Glutamatergic neuron (in vitro differentiated cells): ENCODE data around the gene GPR18. TPM values are rescaled to one million over a fixed set of nuclear protein-coding genes. Genes with fewer than 3 reads are reported as not detected.

Source experiments
- DNase-seq: peaks from one replicate; pipeline ENCODE4 v3.0.0; 2022
- H3K27ac Mint-ChIP-seq: one replicate; pipeline ENCODE4 v1.8.0; 2020; ENCODE audit warnings: mild to moderate bottlenecking, mixed read lengths, inconsistent platforms; ENCODE audit not compliant: unreplicated experiment
- H3K27me3 Mint-ChIP-seq: one replicate; pipeline ENCODE4 v1.8.0; 2020; ENCODE audit warnings: mild to moderate bottlenecking, moderate library complexity, mixed read lengths, inconsistent platforms; ENCODE audit not compliant: unreplicated experiment
- H3K36me3 Mint-ChIP-seq: one replicate; pipeline ENCODE4 v1.8.0; 2020; ENCODE audit warnings: mild to moderate bottlenecking, mixed read lengths, inconsistent platforms; ENCODE audit not compliant: unreplicated experiment
- H3K4me1 Mint-ChIP-seq: one replicate; pipeline ENCODE4 v1.8.0; 2020; ENCODE audit warnings: mild to moderate bottlenecking, low read depth, mixed read lengths, inconsistent platforms; ENCODE audit not compliant: unreplicated experiment
- H3K4me3 Mint-ChIP-seq: one replicate; pipeline ENCODE4 v1.8.0; 2020; ENCODE audit warnings: mild to moderate bottlenecking, mixed read lengths, inconsistent platforms; ENCODE audit not compliant: unreplicated experiment
- H3K9me3 Mint-ChIP-seq: one replicate; pipeline ENCODE4 v1.8.0; 2020; ENCODE audit warnings: mild to moderate bottlenecking, moderate library complexity, mixed read lengths, inconsistent platforms; ENCODE audit not compliant: unreplicated experiment
- total RNA-seq: library from RNA; stranded (reverse); fragmentation: NEBNext Ultra II Directional; extraction: Animal tissue kit (Norgen Biotek cat#: 25700); gene quantifications from one replicate; pipeline ENCODE4 v1.2.1, GENCODE V29; 2021; ENCODE audit not compliant: unreplicated experiment
- TF ChIP-seq, protein P1 (sequence below): fragments of 200-600 bp; sonication (generic); IDR thresholded peaks from one replicate; pipeline ENCODE4 v1.5.0; 2021; ENCODE audit not compliant: partially characterized antibody, unreplicated experiment

Gene GPR18
- total RNA-seq, 1 donor from 2014 or later, result not detected

GRCh38 chr13:99225078-99225477 lies 33.1 kb downstream of the GPR18 start:
- TF ChIP-seq, protein P1, sequence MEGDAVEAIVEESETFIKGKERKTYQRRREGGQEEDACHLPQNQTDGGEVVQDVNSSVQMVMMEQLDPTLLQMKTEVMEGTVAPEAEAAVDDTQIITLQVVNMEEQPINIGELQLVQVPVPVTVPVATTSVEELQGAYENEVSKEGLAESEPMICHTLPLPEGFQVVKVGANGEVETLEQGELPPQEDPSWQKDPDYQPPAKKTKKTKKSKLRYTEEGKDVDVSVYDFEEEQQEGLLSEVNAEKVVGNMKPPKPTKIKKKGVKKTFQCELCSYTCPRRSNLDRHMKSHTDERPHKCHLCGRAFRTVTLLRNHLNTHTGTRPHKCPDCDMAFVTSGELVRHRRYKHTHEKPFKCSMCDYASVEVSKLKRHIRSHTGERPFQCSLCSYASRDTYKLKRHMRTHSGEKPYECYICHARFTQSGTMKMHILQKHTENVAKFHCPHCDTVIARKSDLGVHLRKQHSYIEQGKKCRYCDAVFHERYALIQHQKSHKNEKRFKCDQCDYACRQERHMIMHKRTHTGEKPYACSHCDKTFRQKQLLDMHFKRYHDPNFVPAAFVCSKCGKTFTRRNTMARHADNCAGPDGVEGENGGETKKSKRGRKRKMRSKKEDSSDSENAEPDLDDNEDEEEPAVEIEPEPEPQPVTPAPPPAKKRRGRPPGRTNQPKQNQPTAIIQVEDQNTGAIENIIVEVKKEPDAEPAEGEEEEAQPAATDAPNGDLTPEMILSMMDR, result no peak
- Mint-ChIP-seq H3K9me3 (peaks cover 5% of the 10 kb centered on the region), H3K27me3 (no peaks in the 10 kb centered on the region), H3K4me3 (no peak overlapping the region), H3K36me3 (peaks cover 7% of the 10 kb centered on the region), H3K4me1 (peaks cover 12% of the 10 kb centered on the region), H3K27ac (no peak overlapping the region)
- DNase-seq, result no peak

DNA sequence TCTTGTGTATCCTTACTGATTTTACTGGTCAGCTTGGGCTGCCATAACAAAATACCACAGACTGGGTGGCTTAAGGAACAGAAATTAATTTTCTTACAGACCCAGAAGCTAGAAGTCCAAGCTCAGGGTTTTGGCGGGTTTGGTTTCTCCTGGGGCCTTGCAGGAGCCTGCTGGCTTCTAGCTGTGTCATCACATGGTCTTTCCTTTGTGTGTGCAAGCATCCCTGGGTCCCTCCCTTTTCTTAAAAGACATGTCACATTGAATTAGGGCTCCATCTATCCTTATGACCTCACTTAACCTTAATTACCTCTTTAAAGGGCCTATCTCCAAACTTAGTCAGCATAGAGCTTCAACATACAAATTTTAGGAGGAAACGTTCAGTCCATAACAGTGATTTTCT lies 34.2 kb downstream of the GPR18 start:
- DNase-seq, result no peak
- Mint-ChIP-seq H3K4me3 (no peak overlapping the region), H3K36me3 (peaks cover 7% of the 10 kb centered on the region), H3K9me3 (peaks cover 5% of the 10 kb centered on the region), H3K4me1 (peaks cover 12% of the 10 kb centered on the region), H3K27me3 (no peaks in the 10 kb centered on the region), H3K27ac (no peak overlapping the region)
- TF ChIP-seq, protein P1, result no peak

DNA sequence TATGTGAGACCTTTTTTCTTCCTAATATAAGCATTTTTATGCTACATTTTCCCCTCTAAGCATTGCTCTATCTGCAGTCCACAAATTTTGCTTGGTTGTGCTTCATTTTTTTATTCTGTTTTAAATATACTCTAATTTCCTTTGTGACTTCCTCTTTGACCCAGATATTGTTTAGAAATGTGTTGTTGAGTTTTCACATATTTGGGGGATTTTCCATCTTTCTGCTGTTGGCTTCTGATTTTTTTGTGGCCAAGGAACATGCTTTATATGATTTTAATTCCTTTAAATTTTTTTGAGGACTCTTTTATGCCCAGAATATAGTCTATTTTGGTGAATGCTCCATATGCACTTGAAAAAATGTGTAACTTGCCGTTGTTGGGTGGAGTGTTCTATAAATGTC lies 34.6 kb downstream of the GPR18 start:
- DNase-seq, result no peak
- H3K9me3 Mint-ChIP-seq, result peaks cover 5% of the 10 kb centered on the region
- peaks cover 10% of the 10 kb centered on the region for H3K4me1 Mint-ChIP-seq
- TF ChIP-seq, protein P1, result no peak
- H3K4me3 Mint-ChIP-seq, result no peak overlapping the region
- H3K27ac Mint-ChIP-seq, result no peak overlapping the region
- H3K36me3 Mint-ChIP-seq, result peaks cover 7% of the 10 kb centered on the region
- H3K27me3 Mint-ChIP-seq, result no peaks in the 10 kb centered on the region

DNA sequence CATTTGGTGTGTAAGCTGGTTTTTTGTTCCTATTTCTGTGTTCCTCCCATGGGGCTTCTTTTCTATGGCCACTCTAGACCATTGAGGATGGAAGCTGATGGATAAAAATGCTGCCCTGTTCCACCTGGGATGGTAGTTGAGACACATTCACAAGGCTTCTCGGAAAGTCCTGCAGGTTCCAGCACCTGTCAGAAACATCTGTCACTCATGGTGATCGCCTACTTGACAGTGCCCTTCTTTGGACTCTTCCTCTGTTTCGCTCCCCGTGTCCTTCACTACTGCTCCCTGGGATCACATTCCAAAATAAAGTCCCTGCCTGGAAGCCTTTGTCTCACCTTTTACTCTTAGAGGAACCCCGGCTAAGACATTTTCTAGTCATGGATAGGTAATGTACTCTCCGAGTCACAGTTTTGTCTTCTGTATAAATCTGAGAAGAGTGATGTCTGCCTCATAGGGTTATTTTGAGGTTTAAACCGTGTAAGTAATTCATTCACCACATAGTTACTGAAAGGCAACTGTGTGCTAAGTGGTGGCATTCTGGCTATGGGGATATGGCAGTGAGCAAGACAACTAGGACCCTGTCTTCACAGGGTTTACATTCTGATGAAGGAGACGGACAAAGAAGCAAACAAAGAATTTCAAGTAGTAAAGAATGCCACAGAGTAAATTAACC lies 36.5 kb downstream of the GPR18 start:
- H3K4me3 Mint-ChIP-seq, result no peak overlapping the region
- H3K27ac Mint-ChIP-seq, result no peak overlapping the region
- peaks cover 7% of the 10 kb centered on the region for H3K36me3 Mint-ChIP-seq
- TF ChIP-seq, protein P1, result no peak
- H3K27me3 Mint-ChIP-seq, result no peaks in the 10 kb centered on the region
- H3K9me3 Mint-ChIP-seq, result peaks cover 5% of the 10 kb centered on the region
- peaks cover 14% of the 10 kb centered on the region for H3K4me1 Mint-ChIP-seq
- no peak for DNase-seq

- peaks cover 7% of the 10 kb centered on the region for H3K36me3 Mint-ChIP-seq
- no peaks in the 10 kb centered on the region for H3K27me3 Mint-ChIP-seq
- peaks cover 5% of the 10 kb centered on the region for H3K9me3 Mint-ChIP-seq
- no peak overlapping the region for H3K4me3 Mint-ChIP-seq
- no peak overlapping the region for H3K27ac Mint-ChIP-seq
- peaks cover 17% of the 10 kb centered on the region for H3K4me1 Mint-ChIP-seq
- TF ChIP-seq, protein P1, result no peak
- no peak for DNase-seq
These were observed 37.8 kb downstream of the GPR18 start for GRCh38 chr13:99220199-99220935.
